ENCODE measurements around the gene AGAP1.

AGAP1 gene

GRCh38 chr2:235864302-235864701 is 370.5 kb downstream of the AGAP1 start:
- no peak for DNase-seq (ENCODE audit: low read depth, low spot score)

- no peak for DNase-seq (ENCODE audit: low read depth, low spot score)
Measured at GRCh38 chr2:235864733-235865515, 371.1 kb downstream of the AGAP1 start.

DNA sequence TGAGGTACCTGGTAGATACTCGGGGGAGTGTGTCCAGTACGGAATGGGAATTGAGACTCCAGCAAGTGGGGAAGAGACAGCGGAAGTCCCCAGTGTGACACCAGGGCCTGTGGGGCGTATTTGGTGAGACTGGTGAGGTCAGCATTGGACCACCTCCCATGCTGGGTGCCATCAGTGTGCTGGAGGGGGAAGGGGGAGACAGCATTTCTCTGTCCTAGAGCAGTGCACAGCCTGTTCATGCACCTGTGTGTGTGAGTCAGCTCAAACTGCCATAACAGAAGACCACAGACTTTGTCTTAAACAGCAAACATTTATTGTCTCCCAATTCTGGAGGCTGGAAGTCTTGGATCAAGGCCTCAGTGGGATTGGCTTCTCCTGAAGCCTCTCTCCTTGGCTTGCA is 372.5 kb downstream of the AGAP1 start:
- no peak for DNase-seq (ENCODE audit: low read depth, low spot score)

- no peak for DNase-seq (ENCODE audit: low read depth, low spot score)
Measured at GRCh38 chr2:235868224-235868623, 374.4 kb downstream of the AGAP1 start.

GRCh38 chr2:235868645-235869044 is 374.8 kb downstream of the AGAP1 start:
- DNase-seq (ENCODE audit: low read depth, low spot score), result no peak

DNA sequence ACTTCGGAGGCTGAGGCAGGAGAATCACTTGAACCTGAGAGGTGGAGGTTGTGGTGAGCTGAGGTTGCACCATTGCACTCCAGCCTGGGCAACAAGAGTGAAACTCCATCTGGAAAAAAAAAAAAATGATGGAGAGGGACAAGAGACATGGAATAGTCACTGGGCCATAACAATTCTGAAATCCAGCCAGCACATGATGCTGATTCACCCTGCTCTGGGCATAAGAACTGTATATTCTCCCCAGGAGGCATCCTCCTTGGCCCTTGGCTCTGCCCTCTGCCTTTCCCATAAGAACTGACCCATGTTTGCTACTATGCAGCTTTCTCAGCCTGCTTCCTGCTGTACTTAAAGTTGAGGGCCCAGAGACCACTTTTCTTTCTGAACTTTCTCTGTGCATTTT is 376.7 kb downstream of the AGAP1 start:
- DNase-seq (ENCODE audit: low read depth, low spot score), result no peak

- DNase-seq (ENCODE audit: low read depth, low spot score), result no peak
Measured at GRCh38 chr2:235876099-235876679, 382.3 kb downstream of the AGAP1 start.

GRCh38 chr2:235877275-235877802 is 383.5 kb downstream of the AGAP1 start:
- no peak for DNase-seq (ENCODE audit: low read depth, low spot score)

DNA sequence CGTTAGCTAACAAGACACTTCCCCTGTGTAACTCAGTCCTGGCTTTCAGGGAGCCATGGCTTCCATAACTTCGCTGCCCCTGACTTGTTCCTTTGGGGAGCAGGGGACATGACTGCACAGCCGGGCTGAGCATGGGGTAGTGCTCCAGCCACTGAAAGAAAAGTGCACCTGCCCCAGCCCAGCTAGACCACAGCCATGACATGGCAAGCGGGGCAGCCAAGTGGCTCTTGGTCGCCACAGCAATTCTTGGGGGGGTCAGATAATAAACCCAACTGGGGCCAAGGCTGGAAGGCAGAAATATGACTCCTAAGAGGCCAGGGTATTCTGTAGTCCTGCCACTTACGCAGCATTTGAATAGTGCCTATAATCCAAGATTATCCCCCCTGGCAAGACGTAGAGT is 385.3 kb downstream of the AGAP1 start:
- DNase-seq (ENCODE audit: low read depth, low spot score), result no peak

DNA sequence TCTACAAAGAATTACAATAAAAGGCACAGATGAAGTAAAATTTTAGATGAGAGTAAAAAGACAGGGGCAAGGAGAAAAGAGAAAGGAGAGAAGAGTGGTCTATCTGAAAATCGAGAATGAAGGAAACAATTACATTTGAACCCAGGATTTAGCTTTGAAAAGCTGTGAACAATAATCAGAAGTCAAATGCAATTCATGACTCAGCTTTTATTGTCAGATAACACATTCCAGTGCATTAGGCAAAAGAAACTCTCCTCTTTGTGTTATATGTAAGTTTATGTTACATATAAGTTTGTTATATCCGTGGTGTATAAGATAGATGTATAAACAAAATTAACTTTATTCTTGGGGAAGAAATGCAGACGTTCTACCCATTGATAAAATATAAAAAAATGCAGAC is 389.8 kb downstream of the AGAP1 start:
- DNase-seq (ENCODE audit: low read depth, low spot score), result no peak

DNA sequence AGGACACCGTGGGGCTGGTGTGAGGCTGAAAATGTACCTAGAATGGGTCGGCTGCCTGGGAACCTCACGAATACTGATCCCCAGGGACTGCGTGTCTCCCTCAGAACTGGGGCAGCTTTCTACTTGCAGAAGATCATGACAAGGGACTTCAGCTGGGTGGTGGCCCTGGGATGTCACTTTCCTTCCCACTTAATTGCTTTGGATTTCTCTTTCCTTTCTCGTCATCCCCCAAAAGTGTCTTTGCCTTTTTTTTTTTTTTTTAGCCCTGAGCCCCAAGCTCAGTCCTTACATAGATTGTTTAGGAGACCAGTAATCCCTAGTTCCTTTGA is 395.4 kb downstream of the AGAP1 start:
- no peak for DNase-seq (ENCODE audit: low read depth, low spot score)

GRCh38 chr2:235893129-235893698 is 399.4 kb downstream of the AGAP1 start:
- no peak for DNase-seq (ENCODE audit: low read depth, low spot score)

GRCh38 chr2:235894839-235895238 is 401.0 kb downstream of the AGAP1 start:
- DNase-seq (ENCODE audit: low read depth, low spot score), result no peak

- DNase-seq (ENCODE audit: low read depth, low spot score), result no peak
Measured at GRCh38 chr2:235896061-235896460, 402.2 kb downstream of the AGAP1 start.

- DNase-seq (ENCODE audit: low read depth, low spot score), result no peak
Measured at GRCh38 chr2:235897992-235898391, 404.1 kb downstream of the AGAP1 start.

GRCh38 chr2:235898766-235899165 is 404.9 kb downstream of the AGAP1 start:
- no peak for DNase-seq (ENCODE audit: low read depth, low spot score)

- DNase-seq (ENCODE audit: low read depth, low spot score), result no peak
Measured at GRCh38 chr2:235900631-235901030, 406.8 kb downstream of the AGAP1 start.

DNA sequence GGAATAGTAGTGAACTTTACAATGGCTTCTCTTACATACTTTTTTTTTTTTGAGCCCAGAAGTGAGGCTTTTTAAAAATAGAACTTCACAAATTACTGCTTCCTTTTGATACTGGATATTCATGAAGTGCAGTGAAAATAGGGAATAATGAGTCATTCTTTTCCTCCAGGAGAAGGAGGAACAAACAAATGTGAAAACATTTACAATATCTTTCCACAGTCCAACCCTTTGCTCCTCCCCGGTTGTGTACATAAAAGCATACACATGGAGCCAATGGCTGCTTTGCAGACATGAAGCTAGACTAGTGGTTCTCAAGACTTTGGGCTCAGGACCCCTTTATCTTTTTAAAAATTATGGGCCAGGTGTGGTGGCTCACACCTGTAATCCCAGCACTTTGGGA is 407.4 kb downstream of the AGAP1 start:
- no peak for DNase-seq (ENCODE audit: low read depth, low spot score)

GRCh38 chr2:235903782-235904584 is 410.1 kb downstream of the AGAP1 start:
- no peak for DNase-seq (ENCODE audit: low read depth, low spot score)

DNA sequence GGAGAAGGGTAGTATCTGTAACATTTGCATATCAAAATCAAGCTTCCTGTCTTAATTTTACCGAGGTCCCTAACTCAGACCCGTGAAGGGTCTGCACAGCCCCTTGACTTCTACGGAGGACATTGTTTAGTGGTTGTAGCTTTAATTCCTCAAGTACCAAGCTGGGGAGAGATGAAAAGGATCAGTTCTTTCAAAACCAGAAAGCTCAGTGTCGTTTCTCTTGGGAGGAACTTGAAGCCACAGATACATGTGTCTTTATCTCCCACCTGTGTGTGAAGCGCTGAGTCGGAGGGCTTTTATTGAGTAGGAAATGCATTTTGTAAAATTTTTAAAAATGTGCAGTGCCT is 410.7 kb downstream of the AGAP1 start:
- no peak for DNase-seq (ENCODE audit: low read depth, low spot score)

DNA sequence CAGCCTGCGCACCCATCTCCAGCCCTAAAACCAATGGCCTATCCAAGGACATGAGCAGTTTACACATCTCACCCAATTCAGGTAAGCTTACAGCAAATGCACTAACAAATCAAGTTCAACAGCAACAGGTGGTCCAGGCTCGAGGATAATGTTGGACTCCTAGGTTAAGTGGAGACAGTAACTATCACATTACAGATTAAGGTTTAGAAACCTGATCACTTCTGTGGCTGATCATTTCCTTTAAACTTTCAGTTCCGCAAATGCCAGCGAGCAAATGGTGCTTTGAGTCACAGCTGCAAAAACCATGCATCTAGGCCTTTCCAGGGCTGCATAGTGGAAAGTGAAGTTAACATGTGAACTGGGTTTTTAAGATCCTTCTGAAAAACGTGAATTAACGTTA is 415.0 kb downstream of the AGAP1 start:
- DNase-seq (ENCODE audit: low read depth, low spot score), result no peak

GRCh38 chr2:235909358-235909757 is 415.5 kb downstream of the AGAP1 start:
- DNase-seq (ENCODE audit: low read depth, low spot score), result no peak
